ENCODE data around the gene CYB561A3. TPM values are rescaled to one million over a fixed set of nuclear protein-coding genes. Genes with fewer than 3 reads are reported as not detected.
A peak's percentile ranks its signal among the peaks of the same experiment; 100 is the strongest.

CYB561A3 gene, protein sequence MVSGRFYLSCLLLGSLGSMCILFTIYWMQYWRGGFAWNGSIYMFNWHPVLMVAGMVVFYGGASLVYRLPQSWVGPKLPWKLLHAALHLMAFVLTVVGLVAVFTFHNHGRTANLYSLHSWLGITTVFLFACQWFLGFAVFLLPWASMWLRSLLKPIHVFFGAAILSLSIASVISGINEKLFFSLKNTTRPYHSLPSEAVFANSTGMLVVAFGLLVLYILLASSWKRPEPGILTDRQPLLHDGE
- total RNA-seq (10 to 100 TPM; 19.1 to 36.4 TPM), polyA plus RNA-seq (10 to 100 TPM; 20.2 to 47.4 TPM)
- long read RNA-seq, donor 1, transcript CYB561A3-201 (7 exons, 3,061 nt): major isoform, 113 of 161 reads
- long read RNA-seq, donor 1, transcript CYB561A3-203 (7 exons, 1,803 nt): minor isoform, 8 of 161 reads
- long read RNA-seq, donor 1, partial matches to known transcripts: 9 of 161 reads
- long read RNA-seq, donor 1, other reads (novel, unspliced or antisense): 27 of 161 reads
- long read RNA-seq, donor 2, transcript CYB561A3-201 (7 exons, 3,061 nt): major isoform, 30 of 39 reads
- long read RNA-seq, donor 2, partial matches to known transcripts: 1 of 39 reads
- long read RNA-seq, donor 2, other reads (novel, unspliced or antisense): 6 of 39 reads

DNA sequence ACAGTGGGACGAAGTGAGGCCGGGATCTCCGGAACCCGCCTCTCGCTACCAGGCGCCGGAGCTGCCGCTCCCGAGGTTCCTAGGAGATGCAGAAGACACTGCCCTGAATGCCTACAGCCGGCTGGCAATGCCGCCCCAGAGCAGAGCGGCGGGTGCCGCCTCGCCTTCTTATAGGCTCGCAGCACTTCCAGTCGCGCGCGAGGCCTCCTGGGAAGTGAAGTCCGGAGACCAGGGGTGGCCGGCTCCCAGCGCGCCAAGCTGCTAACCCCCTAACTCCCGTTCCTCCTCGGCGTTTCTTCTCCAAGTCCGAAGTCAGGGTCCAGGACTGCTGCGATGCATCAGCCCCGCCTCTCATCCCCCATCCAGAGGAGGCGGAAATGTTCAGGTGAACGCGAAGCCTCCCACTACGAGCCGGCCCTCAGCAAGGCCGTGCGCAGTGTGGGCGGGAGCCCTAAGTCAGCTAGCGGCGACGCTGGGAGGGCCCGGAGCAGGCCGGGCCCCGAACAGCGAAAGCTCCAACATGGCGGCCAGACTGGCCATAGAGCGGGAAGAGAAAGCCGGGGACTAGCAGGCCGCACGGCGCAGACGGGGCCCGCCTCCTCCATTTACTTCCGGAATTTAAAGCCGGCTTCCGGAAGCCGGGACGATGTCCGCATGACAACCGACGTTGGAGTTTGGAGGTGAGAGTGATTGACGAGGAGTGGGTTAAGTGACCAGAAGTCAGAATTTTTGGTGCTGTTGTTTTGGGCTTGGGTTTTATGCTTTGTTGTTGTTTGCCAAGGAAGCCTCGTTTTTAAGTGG, at the start of gene CYB561A3, which contains the start of gene TMEM138:
CYB561A3 (minus strand) TSS at position 142 of the 801 bp plus-strand sequence. CDS start 5,169 bp downstream, outside the sequence.
TMEM138 (plus strand) TSS at position 634 of the 801 bp plus-strand sequence. CDS start 2,017 bp downstream, outside the sequence.
- intact Hi-C loops (cut with DNase I): no loop called here
- Histone ChIP-seq H3K27me3 (ENCODE audit: control insufficient read depth in 1 of 2, insufficient read depth in 2 of 2, low read length in 1 of 2) (no peaks in the 10 kb centered on the region), H3K4me3 (ENCODE audit: low read length in 2 of 2) (peak within 1 kb of the TSS; percentile 48 to 95), H3K27ac (ENCODE audit: low read depth in 1 of 2, low read length in 2 of 2) (peak within 1 kb of the TSS in 1 of 2 donors; percentile 94), H3K4me1 (ENCODE audit: control insufficient read depth in 1 of 2, insufficient read depth in 2 of 2, low read length in 2 of 2) (no peaks in the 10 kb centered on the region), H3K9me3 (ENCODE audit: control insufficient read depth, low read length) (no peaks in the 10 kb centered on the region), H3K36me3 (ENCODE audit: control insufficient read depth in 1 of 2, insufficient read depth in 2 of 2, low read length in 1 of 2) (peaks cover 2 to 9% of the 10 kb centered on the region in 2 donors)
- ATAC-seq (ENCODE audit: low FRiP score) (peak; percentile 97), DNase-seq (peak; percentile 96)
- 0 to 1% methylated on average over 63 of the region's 63 CpGs for WGBS, 2 donors

DNA sequence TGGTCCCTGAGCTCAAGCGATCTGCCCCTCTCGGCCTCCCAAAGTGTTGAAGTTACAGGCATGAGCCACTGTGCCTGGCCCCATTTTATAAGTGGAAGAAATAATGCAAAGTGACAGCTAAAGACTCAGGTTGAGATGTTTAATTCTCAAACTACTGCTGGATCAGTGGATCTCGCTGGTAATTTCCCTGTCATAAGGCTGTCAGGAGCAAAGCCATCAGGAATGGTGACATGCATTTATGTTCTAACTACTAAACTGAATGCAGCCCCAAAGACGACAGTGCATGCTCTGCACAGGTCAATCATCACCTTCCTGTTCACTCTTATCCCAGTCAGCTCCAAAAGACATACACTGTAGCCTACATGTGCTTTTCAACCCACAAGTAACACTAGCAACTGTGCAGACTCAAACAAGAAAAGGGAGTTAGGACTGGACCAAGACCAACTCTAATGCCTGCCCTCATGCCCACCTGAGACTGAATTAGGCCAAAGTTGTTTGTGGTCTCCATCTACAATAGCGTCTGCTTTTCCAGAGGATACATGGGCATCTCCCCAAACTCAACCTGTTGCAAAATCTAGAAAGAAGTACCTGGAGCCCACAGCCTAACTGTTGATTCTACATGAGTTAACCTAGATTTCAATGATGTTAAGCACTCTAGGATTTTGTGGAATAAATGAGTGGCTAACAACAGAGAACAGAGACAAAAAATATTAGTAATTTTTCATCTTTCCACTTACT, 45.5 kb upstream of the CYB561A3 start:
- Histone ChIP-seq H3K4me1 (ENCODE audit: control insufficient read depth in 1 of 2, insufficient read depth in 2 of 2, low read length in 2 of 2) (no peaks in the 10 kb centered on the region), H3K36me3 (ENCODE audit: control insufficient read depth in 1 of 2, insufficient read depth in 2 of 2, low read length in 1 of 2) (peaks cover 15 to 26% of the 10 kb centered on the region in 2 donors), H3K9me3 (ENCODE audit: control insufficient read depth, low read length) (no peaks in the 10 kb centered on the region), H3K27me3 (ENCODE audit: control insufficient read depth in 1 of 2, insufficient read depth in 2 of 2, low read length in 1 of 2) (no peaks in the 10 kb centered on the region), H3K27ac (ENCODE audit: low read depth in 1 of 2, low read length in 2 of 2) (no peak overlapping the region), H3K4me3 (ENCODE audit: low read length in 2 of 2) (no peak overlapping the region)
- ATAC-seq (ENCODE audit: low FRiP score) (no peak), DNase-seq (no peak)
- intact Hi-C loops (cut with DNase I): no loop called here
- 86 to 89% methylated on average over 5 of the region's 5 CpGs for WGBS, 2 donors

DNA sequence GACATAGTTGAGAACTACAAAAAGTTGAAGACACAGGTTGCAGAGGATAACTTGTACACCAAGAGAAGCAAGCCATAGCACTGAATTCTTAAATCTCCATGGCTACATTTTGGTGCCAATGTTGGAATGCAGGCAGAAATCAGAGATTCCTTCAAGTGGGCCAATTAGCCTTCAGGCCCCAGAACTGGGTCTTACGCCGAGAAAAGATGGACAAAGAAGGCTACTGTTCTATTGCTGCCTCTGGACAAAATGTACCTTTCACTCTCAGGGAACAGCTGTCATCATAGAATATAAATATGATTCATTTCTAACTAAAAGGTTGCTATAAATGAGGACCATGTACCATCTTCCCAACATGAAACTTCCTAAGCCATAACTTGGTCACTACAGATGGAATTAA, 44.4 kb upstream of the CYB561A3 start:
- intact Hi-C loops (cut with DNase I): no loop called here
- peaks cover 11 to 22% of the 10 kb centered on the region in 2 donors for H3K36me3 ChIP-seq (ENCODE audit: control insufficient read depth in 1 of 2, insufficient read depth in 2 of 2, low read length in 1 of 2)
- H3K27me3 ChIP-seq (ENCODE audit: control insufficient read depth in 1 of 2, insufficient read depth in 2 of 2, low read length in 1 of 2): no peaks in the 10 kb centered on the region
- DNase-seq (no peak), ATAC-seq (ENCODE audit: low FRiP score) (no peak)
- H3K4me1 ChIP-seq (ENCODE audit: control insufficient read depth in 1 of 2, insufficient read depth in 2 of 2, low read length in 2 of 2): no peaks in the 10 kb centered on the region
- H3K27ac ChIP-seq (ENCODE audit: low read depth in 1 of 2, low read length in 2 of 2): no peak overlapping the region
- no peak overlapping the region for H3K4me3 ChIP-seq (ENCODE audit: low read length in 2 of 2)
- H3K9me3 ChIP-seq (ENCODE audit: control insufficient read depth, low read length): no peaks in the 10 kb centered on the region
- 87 to 88% methylated on average over 2 of the region's 2 CpGs for WGBS, 2 donors

DNA sequence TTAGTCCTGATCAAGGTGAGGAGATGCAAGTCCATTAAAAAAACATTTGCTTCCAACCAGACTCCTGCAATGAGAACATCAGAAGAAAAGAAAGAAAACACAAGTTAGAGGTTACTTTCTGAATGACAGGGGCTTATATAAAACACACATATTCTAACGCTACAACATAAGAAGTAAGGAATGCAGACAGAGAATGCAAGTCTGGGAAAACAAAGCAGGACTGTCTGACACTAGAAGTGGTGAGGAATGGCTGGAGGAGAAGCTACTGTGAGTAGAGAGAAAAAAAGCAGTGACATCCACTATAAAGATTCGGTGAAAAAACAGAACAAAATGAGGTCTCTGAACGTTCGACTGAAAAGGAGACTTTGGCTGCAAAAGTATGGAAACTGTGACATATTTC, 43.0 kb upstream of the CYB561A3 start:
- ATAC-seq (ENCODE audit: low FRiP score) (no peak), DNase-seq (no peak)
- Histone ChIP-seq H3K9me3 (ENCODE audit: control insufficient read depth, low read length) (no peaks in the 10 kb centered on the region), H3K27ac (ENCODE audit: low read depth in 1 of 2, low read length in 2 of 2) (no peak overlapping the region), H3K4me1 (ENCODE audit: control insufficient read depth in 1 of 2, insufficient read depth in 2 of 2, low read length in 2 of 2) (no peaks in the 10 kb centered on the region), H3K36me3 (ENCODE audit: control insufficient read depth in 1 of 2, insufficient read depth in 2 of 2, low read length in 1 of 2) (peaks cover 11 to 18% of the 10 kb centered on the region in 2 donors), H3K27me3 (ENCODE audit: control insufficient read depth in 1 of 2, insufficient read depth in 2 of 2, low read length in 1 of 2) (no peaks in the 10 kb centered on the region), H3K4me3 (ENCODE audit: low read length in 2 of 2) (no peak overlapping the region)
- intact Hi-C loops (cut with DNase I): no loop called here
- WGBS, 2 donors: 49% methylated on average over 4 of the region's 4 CpGs

DNA sequence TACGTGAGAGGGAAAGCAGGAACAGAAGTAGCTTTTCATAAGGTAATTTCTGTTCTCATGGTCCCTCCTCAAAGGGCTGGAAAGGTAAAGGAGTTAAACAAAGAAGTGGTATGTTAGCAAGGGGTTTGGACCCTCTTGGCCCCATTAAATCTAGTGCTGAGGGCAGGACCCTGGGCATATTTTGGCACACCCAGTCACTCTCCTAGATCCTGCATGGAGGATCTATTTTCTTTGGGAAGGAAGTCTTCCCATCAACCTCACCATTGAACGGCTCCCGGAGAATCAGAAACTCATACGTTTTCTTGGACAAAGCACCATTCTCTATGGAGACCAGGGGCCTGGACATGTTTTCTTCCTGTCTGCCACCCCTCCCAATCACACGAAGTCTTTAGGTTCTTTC, 42.4 kb upstream of the CYB561A3 start:
- Histone ChIP-seq H3K4me1 (ENCODE audit: control insufficient read depth in 1 of 2, insufficient read depth in 2 of 2, low read length in 2 of 2) (no peaks in the 10 kb centered on the region), H3K9me3 (ENCODE audit: control insufficient read depth, low read length) (no peaks in the 10 kb centered on the region), H3K4me3 (ENCODE audit: low read length in 2 of 2) (no peak overlapping the region), H3K27me3 (ENCODE audit: control insufficient read depth in 1 of 2, insufficient read depth in 2 of 2, low read length in 1 of 2) (no peaks in the 10 kb centered on the region), H3K36me3 (ENCODE audit: control insufficient read depth in 1 of 2, insufficient read depth in 2 of 2, low read length in 1 of 2) (peaks cover 11 to 18% of the 10 kb centered on the region in 2 donors), H3K27ac (ENCODE audit: low read depth in 1 of 2, low read length in 2 of 2) (no peak overlapping the region)
- DNase-seq (no peak), ATAC-seq (ENCODE audit: low FRiP score) (no peak)
- 62 to 65% methylated on average over 5 of the region's 5 CpGs for WGBS, 2 donors
- intact Hi-C loops (cut with DNase I): no loop called here

DNA sequence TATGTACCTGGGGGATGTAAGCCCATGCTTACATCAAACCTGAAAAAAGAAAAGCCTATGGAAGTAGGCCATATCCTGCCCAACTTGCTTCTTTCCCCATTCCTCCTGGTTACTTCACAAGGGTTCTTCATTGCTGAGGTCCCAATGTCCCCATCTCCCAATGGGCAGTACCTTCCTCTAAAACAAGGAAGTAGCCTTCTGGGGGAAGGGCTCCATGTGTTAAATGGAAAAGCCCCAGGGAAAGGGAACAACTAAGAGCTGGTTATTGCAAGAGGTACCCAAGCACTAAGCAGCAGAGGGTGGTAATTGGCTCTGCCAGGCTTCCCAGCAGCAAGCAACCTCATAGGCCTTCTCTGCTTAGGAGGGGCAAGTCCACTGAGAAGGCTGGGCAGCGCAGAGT, 42.0 kb upstream of the CYB561A3 start:
- Histone ChIP-seq H3K36me3 (ENCODE audit: control insufficient read depth in 1 of 2, insufficient read depth in 2 of 2, low read length in 1 of 2) (peaks cover 11 to 18% of the 10 kb centered on the region in 2 donors), H3K4me1 (ENCODE audit: control insufficient read depth in 1 of 2, insufficient read depth in 2 of 2, low read length in 2 of 2) (no peaks in the 10 kb centered on the region), H3K27ac (ENCODE audit: low read depth in 1 of 2, low read length in 2 of 2) (no peak overlapping the region), H3K9me3 (ENCODE audit: control insufficient read depth, low read length) (no peaks in the 10 kb centered on the region), H3K4me3 (ENCODE audit: low read length in 2 of 2) (no peak overlapping the region), H3K27me3 (ENCODE audit: control insufficient read depth in 1 of 2, insufficient read depth in 2 of 2, low read length in 1 of 2) (no peaks in the 10 kb centered on the region)
- DNase-seq: no peak
- 94 to 95% methylated on average over 1 of the region's 1 CpG for WGBS, 2 donors
- intact Hi-C loops (cut with DNase I): no loop called here
- no peak for ATAC-seq (ENCODE audit: low FRiP score)

DNA sequence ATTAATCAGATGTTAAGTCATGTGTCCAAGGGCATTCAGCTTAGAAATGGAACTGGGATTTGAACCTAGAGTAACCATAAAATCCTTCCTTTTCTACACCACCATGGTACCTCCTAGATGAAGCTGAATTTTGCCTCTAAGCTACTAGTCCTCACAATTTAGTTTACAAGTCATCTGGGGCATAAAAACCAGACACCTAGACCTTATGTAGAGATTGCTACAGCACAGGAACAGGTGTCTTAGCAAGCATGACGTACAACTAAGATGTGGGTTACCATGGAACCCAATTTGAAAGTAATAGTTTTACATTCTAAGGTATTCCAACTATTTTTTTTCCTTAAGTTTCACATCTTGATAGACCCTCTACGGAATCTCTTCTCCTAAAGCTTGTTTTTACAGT, 39.9 kb upstream of the CYB561A3 start:
- H3K36me3 ChIP-seq (ENCODE audit: control insufficient read depth in 1 of 2, insufficient read depth in 2 of 2, low read length in 1 of 2): peaks cover 9 to 18% of the 10 kb centered on the region in 2 donors
- intact Hi-C loops (cut with DNase I): no loop called here
- ATAC-seq (ENCODE audit: low FRiP score): no peak

DNA sequence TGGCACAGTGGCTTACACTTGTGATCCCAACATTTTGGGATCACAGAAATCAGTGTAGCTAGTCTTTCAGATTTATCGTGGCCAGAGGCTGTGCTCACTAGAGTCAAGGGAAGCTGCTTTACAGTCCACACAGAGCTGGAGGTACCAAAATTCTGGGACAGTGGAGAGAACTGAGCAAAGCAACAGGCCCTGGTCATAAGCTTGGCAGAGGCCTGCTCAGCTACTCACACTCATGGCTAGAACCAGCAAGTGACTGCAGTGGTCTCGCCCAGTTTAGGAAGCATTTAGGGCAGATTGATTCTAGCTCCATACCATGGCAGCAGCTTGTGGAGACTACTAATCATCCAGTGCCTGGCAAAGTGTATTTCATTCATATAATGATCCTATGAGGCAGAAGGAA, 39.5 kb upstream of the CYB561A3 start:
- Histone ChIP-seq H3K27me3 (ENCODE audit: control insufficient read depth in 1 of 2, insufficient read depth in 2 of 2, low read length in 1 of 2) (no peaks in the 10 kb centered on the region), H3K9me3 (ENCODE audit: control insufficient read depth, low read length) (no peaks in the 10 kb centered on the region), H3K4me3 (ENCODE audit: low read length in 2 of 2) (no peak overlapping the region), H3K4me1 (ENCODE audit: control insufficient read depth in 1 of 2, insufficient read depth in 2 of 2, low read length in 2 of 2) (no peaks in the 10 kb centered on the region), H3K36me3 (ENCODE audit: control insufficient read depth in 1 of 2, insufficient read depth in 2 of 2, low read length in 1 of 2) (peaks cover 9 to 18% of the 10 kb centered on the region in 2 donors), H3K27ac (ENCODE audit: low read depth in 1 of 2, low read length in 2 of 2) (no peak overlapping the region)
- WGBS, 2 donors: 82 to 86% methylated on average over 2 of the region's 2 CpGs
- intact Hi-C loops (cut with DNase I): no loop called here
- no peak for ATAC-seq (ENCODE audit: low FRiP score)
- DNase-seq: no peak

More for the DNA sequence above, 39.9 kb upstream of the CYB561A3 start:
- WGBS, 2 donors: 75 to 83% methylated on average over 2 of the region's 2 CpGs
- no peaks in the 10 kb centered on the region for H3K9me3 ChIP-seq (ENCODE audit: control insufficient read depth, low read length)
- no peak overlapping the region for H3K4me3 ChIP-seq (ENCODE audit: low read length in 2 of 2)
- H3K27ac ChIP-seq (ENCODE audit: low read depth in 1 of 2, low read length in 2 of 2): no peak overlapping the region
- DNase-seq: no peak
- H3K4me1 ChIP-seq (ENCODE audit: control insufficient read depth in 1 of 2, insufficient read depth in 2 of 2, low read length in 2 of 2): no peaks in the 10 kb centered on the region
- H3K27me3 ChIP-seq (ENCODE audit: control insufficient read depth in 1 of 2, insufficient read depth in 2 of 2, low read length in 1 of 2): no peaks in the 10 kb centered on the region
